MM.1S (cell line): Measurements from ENCODE around the gene KCNJ6.

Source experiments
- DNase-seq: peaks from one replicate; pipeline ENCODE4 v3.0.0-alpha.2; 2015
- H2AFZ ChIP-seq: fragments of 300-600 bp; sonication (generic); 2 replicates; pipeline ENCODE4 v1.6.0; 2016; ENCODE audit warnings: antibody characterized with exemption, low read length
- H3F3A ChIP-seq: fragments of 300-600 bp; sonication (generic); 2 replicates; pipeline ENCODE4 v1.6.1; 2016; ENCODE audit warnings: mild to moderate bottlenecking, antibody characterized with exemption, low read length, moderate library complexity, mixed read lengths; ENCODE audit not compliant: insufficient read depth
- H3K27ac ChIP-seq: fragments of 300-600 bp; sonication (generic); 2 replicates; pipeline ENCODE4 v1.5.1; 2016; ENCODE audit warnings: mild to moderate bottlenecking, low read length
- H3K27me3 ChIP-seq: fragments of 300-600 bp; sonication (generic); replicated peaks from 2 replicates; pipeline ENCODE4 v1.6.0; 2016; ENCODE audit warnings: low read length; ENCODE audit not compliant: insufficient read depth
- H3K36me3 ChIP-seq: fragments of 300-600 bp; sonication (generic); replicated peaks from 2 replicates; pipeline ENCODE4 v1.6.1; 2016; ENCODE audit warnings: mild to moderate bottlenecking, low read length, mixed read lengths; ENCODE audit not compliant: insufficient read depth
- H3K4me1 ChIP-seq: fragments of 300-600 bp; sonication (generic); 2 replicates; pipeline ENCODE4 v1.6.1; 2016; ENCODE audit warnings: low read length, mixed read lengths
- H3K4me2 ChIP-seq: fragments of 300-600 bp; sonication (generic); 2 replicates; pipeline ENCODE4 v1.6.0; 2016; ENCODE audit warnings: low read depth, low read length
- H3K4me3 ChIP-seq: fragments of 300-600 bp; sonication (generic); 2 replicates; pipeline ENCODE4 v1.5.1; 2016; ENCODE audit warnings: low read length, mixed read lengths
- H3K79me2 ChIP-seq: fragments of 300-600 bp; sonication (generic); 2 replicates; pipeline ENCODE4 v1.6.1; 2016; ENCODE audit warnings: mixed run types, low read length, mixed read lengths
- H3K9ac ChIP-seq: fragments of 300-600 bp; sonication (generic); 2 replicates; pipeline ENCODE4 v1.6.1; 2016; ENCODE audit warnings: low read length, mixed read lengths
- H3K9me2 ChIP-seq: fragments of 300-600 bp; sonication (generic); replicated peaks from 2 replicates; pipeline ENCODE4 v1.6.1; 2016; ENCODE audit warnings: mild to moderate bottlenecking, low read length, mixed read lengths; ENCODE audit not compliant: insufficient read depth
- H3K9me3 ChIP-seq: fragments of 300-600 bp; sonication (generic); replicated peaks from 2 replicates; pipeline ENCODE4 v1.6.1; 2016; ENCODE audit warnings: mild to moderate bottlenecking, low read length, mixed read lengths; ENCODE audit not compliant: insufficient read depth
- H4K20me1 ChIP-seq: fragments of 300-600 bp; sonication (generic); 2 replicates; pipeline ENCODE4 v1.6.1; 2016; ENCODE audit warnings: mild to moderate bottlenecking, low read length, moderate library complexity, mixed read lengths; ENCODE audit not compliant: insufficient read depth
- CTCF ChIP-seq: fragments of 300-600 bp; sonication (generic); IDR thresholded peaks from 2 replicates; pipeline ENCODE4 v1.5.1; 2016; ENCODE audit warnings: antibody characterized with exemption, low read length, mixed read lengths
- EZH2 ChIP-seq: fragments of 300-600 bp; sonication (generic); optimal IDR thresholded peaks from 2 replicates; pipeline ENCODE3; 2017; ENCODE audit warnings: low read depth, mild to moderate bottlenecking, antibody characterized with exemption, low read length, mixed read lengths
- EZH2phosphoT487 ChIP-seq: fragments of 300-600 bp; sonication (generic); IDR thresholded peaks from 2 replicates; pipeline ENCODE4 v1.6.1; 2018; ENCODE audit warnings: antibody characterized with exemption, low read length

KCNJ6 gene

GRCh38 chr21:37843191-37843590, 73.1 kb downstream of the KCNJ6 start:
- Histone ChIP-seq H3K4me2 (no peak overlapping the region), H3K9me3 (no peaks in the 10 kb centered on the region), H3F3A (no peaks in the 10 kb centered on the region), H3K9ac (no peak overlapping the region), H3K27me3 (no peaks in the 10 kb centered on the region), H4K20me1 (no peaks in the 10 kb centered on the region), H3K4me3 (no peak overlapping the region), H3K27ac (no peak overlapping the region), H3K36me3 (no peaks in the 10 kb centered on the region), H3K79me2 (no peaks in the 10 kb centered on the region), H2AFZ (no peak overlapping the region), H3K9me2 (no peaks in the 10 kb centered on the region), H3K4me1 (no peaks in the 10 kb centered on the region)
- no peak for DNase-seq
- TF ChIP-seq CTCF (no peak), EZH2phosphoT487 (no peak), EZH2 (no peak)

- H4K20me1 ChIP-seq: no peaks in the 10 kb centered on the region
- no peaks in the 10 kb centered on the region for H3K36me3 ChIP-seq
- no peaks in the 10 kb centered on the region for H3K27me3 ChIP-seq
- no peak overlapping the region for H3K27ac ChIP-seq
- H3K9ac ChIP-seq: no peak overlapping the region
- H3K79me2 ChIP-seq: no peaks in the 10 kb centered on the region
- H3K9me2 ChIP-seq: no peaks in the 10 kb centered on the region
- no peak overlapping the region for H3K4me3 ChIP-seq
- no peaks in the 10 kb centered on the region for H3F3A ChIP-seq
- no peak for DNase-seq
- no peak overlapping the region for H3K4me2 ChIP-seq
- no peaks in the 10 kb centered on the region for H3K4me1 ChIP-seq
- H2AFZ ChIP-seq: no peak overlapping the region
- H3K9me3 ChIP-seq: no peaks in the 10 kb centered on the region
- TF ChIP-seq EZH2phosphoT487 (no peak), EZH2 (no peak), CTCF (no peak)
Observed at GRCh38 chr21:37842163-37842919, 73.9 kb downstream of the KCNJ6 start.

GRCh38 chr21:37837381-37837780, 78.9 kb downstream of the KCNJ6 start:
- Histone ChIP-seq H4K20me1 (no peaks in the 10 kb centered on the region), H2AFZ (no peak overlapping the region), H3K4me1 (no peaks in the 10 kb centered on the region), H3K9me2 (no peaks in the 10 kb centered on the region), H3F3A (no peaks in the 10 kb centered on the region), H3K79me2 (no peaks in the 10 kb centered on the region), H3K36me3 (no peaks in the 10 kb centered on the region), H3K9ac (no peak overlapping the region), H3K4me2 (no peak overlapping the region), H3K4me3 (no peak overlapping the region), H3K27me3 (no peaks in the 10 kb centered on the region), H3K27ac (no peak overlapping the region), H3K9me3 (no peaks in the 10 kb centered on the region)
- no peak for DNase-seq
- no peak for TF ChIP-seq EZH2
- no peak for TF ChIP-seq CTCF
